Esophagus (tissue), 2 donors: ENCODE results near the gene EMC7. TPM values are rescaled to one million over a fixed set of nuclear protein-coding genes. Genes with fewer than 3 reads are reported as not detected.

Source experiments
- H3K27ac ChIP-seq, 2 donors: one replicate each; pipeline ENCODE4 v1.5.1; 2013; ENCODE audit warnings: low read depth in 2 of 2, mild to moderate bottlenecking in 2 of 2, inconsistent platforms in 1 of 2, low read length in 1 of 2, moderate library complexity in 1 of 2
- H3K27me3 ChIP-seq, 2 donors: one replicate each; pipeline ENCODE4 v1.6.1; 2013; ENCODE audit warnings: low read length in 2 of 2, control low read depth in 1 of 2, mild to moderate bottlenecking in 1 of 2; ENCODE audit not compliant: insufficient read depth in 2 of 2, control insufficient read depth in 1 of 2
- H3K36me3 ChIP-seq, 2 donors: one replicate each; pipeline ENCODE4 v1.6.1; 2013; ENCODE audit warnings: low read length in 1 of 2; ENCODE audit not compliant: control insufficient read depth in 2 of 2, insufficient read depth in 2 of 2
- H3K4me1 ChIP-seq, 2 donors: one replicate each; pipeline ENCODE4 v1.6.1; 2013; ENCODE audit warnings: low read length in 1 of 2; ENCODE audit not compliant: control insufficient read depth in 2 of 2, insufficient read depth in 2 of 2
- H3K4me3 ChIP-seq, 2 donors: one replicate each; pipeline ENCODE4 v1.5.1; 2013; ENCODE audit warnings: low read length in 2 of 2, mild to moderate bottlenecking in 2 of 2, low read depth in 1 of 2, moderate library complexity in 1 of 2
- H3K9me3 ChIP-seq, 2 donors: one replicate each; pipeline ENCODE4 v1.6.1; 2013; ENCODE audit warnings: mild to moderate bottlenecking in 2 of 2, low read depth in 1 of 2, low read length in 1 of 2, moderate library complexity in 1 of 2; ENCODE audit not compliant: control insufficient read depth in 2 of 2, insufficient read depth in 1 of 2
- WGBS, 2 donors: extraction: QIAGEN DNeasy Blood & Tissue Kit; methylation state at CpG; one replicate each; pipeline ENCODE4 v1.1.7; 2013; 5-methylcytosine and 5-hydroxymethylcytosine counted together
- polyA plus RNA-seq, 2 donors: library from polyadenylated mRNA; stranded (reverse); fragments of 200-250 nt; gene quantifications; one replicate each; pipeline ENCODE4 v1.2.3, GENCODE V29; 2013
- donor health status: healthy with polysubstance abuse.
- donor health status: Bipolar disorder and iron deficiency.

The EMC7 gene
- polyA plus RNA-seq, 2 donors = 47.0 to 58.8 TPM

DNA sequence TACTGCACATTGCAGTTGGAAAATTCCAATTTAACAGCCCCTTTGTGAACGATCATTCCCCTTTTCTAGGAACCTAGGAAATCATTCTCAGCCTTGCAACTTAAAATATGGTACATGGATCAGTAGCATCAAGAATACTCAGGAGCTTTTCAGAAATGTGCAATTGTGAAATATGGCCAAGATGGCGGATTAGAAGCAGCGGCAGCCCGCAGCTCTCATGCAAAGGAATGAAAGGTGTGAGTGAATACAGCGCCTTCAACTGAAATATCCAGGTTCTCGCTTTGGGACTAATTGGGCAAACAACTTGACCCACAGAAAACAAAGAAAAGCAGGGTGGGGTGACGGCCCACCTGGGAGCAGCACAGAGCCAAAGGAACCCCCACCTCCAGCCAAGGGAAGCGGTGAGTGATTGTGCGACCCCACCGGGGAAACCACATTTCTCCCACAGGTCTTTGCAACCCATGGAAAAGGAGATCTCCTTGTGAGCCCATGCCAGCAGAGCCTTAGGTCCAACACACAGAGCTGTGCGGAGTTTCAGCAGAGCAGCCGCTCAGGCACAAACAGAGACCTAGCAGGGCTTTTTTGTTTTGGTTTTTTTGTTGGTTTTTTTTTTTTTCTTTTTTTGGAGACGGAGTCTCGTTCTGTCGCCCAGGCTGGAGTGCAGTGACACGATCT, 55.1 kb downstream of the EMC7 start:
- Histone ChIP-seq H3K27me3 (no peaks in the 10 kb centered on the region), H3K27ac (no peak overlapping the region), H3K4me1 (no peaks in the 10 kb centered on the region), H3K36me3 (no peaks in the 10 kb centered on the region), H3K4me3 (no peak overlapping the region), H3K9me3 (no peaks in the 10 kb centered on the region)
- 94 to 95% methylated on average over 12 to 16 of the region's 16 CpGs for WGBS, 2 donors

DNA sequence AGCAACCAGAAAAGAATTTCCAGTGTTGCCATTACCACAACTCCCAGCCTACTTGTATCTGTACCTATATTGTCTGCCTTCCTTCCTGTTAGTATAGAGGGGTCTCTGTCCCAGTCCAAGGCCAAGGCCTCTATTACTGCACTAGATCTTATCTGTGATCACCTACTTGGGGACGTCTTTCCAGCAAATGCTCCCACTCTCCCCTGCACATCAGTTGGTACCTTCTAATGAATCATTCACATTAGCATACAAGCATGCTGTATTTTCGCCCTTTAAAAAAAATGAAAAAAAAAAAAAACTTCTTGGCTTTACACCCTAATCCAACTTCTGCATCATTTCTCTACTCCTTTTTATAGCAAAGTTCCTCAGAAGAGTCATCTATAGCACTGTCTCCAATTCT, 57.8 kb downstream of the EMC7 start:
- Histone ChIP-seq H3K9me3 (no peaks in the 10 kb centered on the region), H3K27ac (no peak overlapping the region), H3K4me1 (no peaks in the 10 kb centered on the region), H3K27me3 (no peaks in the 10 kb centered on the region), H3K36me3 (no peaks in the 10 kb centered on the region), H3K4me3 (no peak overlapping the region)
- 77 to 84% methylated on average over 2 of the region's 2 CpGs for WGBS, 2 donors

DNA sequence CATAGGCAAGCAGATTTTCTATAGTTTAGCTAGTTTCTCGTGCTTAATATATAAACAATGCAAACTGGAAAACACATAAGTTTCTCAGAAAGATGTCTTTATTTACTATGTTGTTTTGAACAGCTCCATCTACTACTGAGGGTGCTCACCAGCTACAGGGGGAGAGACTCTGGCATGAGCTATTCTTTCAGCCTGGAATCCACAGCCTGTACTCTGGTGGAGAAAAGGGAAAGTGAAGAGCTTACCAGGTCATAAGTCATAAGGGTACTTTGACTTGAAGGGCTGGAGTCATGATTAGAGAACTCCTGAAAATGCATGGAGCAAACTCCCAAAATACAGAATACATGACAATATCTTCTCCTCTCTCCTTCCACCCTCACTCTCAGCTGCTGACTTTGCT, 58.3 kb downstream of the EMC7 start:
- Histone ChIP-seq H3K9me3 (no peaks in the 10 kb centered on the region), H3K4me1 (no peaks in the 10 kb centered on the region), H3K27me3 (no peaks in the 10 kb centered on the region), H3K27ac (no peak overlapping the region), H3K4me3 (no peak overlapping the region), H3K36me3 (no peaks in the 10 kb centered on the region)
- 79% methylated on average over 1 of the region's 1 CpG for WGBS, 2 donors

DNA sequence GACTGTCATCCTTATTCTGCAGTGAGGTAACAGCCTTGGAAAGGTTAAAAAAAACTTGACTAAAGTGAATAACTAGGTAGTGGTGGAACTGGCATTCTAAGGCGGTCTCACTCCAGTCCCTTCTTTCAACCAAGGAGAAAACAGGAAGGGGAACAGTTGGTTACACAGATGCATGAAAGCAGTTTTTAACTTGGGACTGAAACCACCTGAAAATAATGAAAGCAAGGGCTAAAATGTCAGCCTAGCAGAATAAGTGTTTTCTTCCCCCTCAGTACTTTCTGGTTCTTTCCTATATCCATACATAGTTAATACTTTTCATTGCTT, 61.9 kb downstream of the EMC7 start:
- no peak overlapping the region for H3K4me3 ChIP-seq
- no peaks in the 10 kb centered on the region for H3K27me3 ChIP-seq
- no peaks in the 10 kb centered on the region for H3K36me3 ChIP-seq
- WGBS, 2 donors = 65 to 79% methylated on average over 1 of the region's 1 CpG
- H3K27ac ChIP-seq = no peak overlapping the region
- H3K4me1 ChIP-seq = no peaks in the 10 kb centered on the region
- H3K9me3 ChIP-seq = no peaks in the 10 kb centered on the region

DNA sequence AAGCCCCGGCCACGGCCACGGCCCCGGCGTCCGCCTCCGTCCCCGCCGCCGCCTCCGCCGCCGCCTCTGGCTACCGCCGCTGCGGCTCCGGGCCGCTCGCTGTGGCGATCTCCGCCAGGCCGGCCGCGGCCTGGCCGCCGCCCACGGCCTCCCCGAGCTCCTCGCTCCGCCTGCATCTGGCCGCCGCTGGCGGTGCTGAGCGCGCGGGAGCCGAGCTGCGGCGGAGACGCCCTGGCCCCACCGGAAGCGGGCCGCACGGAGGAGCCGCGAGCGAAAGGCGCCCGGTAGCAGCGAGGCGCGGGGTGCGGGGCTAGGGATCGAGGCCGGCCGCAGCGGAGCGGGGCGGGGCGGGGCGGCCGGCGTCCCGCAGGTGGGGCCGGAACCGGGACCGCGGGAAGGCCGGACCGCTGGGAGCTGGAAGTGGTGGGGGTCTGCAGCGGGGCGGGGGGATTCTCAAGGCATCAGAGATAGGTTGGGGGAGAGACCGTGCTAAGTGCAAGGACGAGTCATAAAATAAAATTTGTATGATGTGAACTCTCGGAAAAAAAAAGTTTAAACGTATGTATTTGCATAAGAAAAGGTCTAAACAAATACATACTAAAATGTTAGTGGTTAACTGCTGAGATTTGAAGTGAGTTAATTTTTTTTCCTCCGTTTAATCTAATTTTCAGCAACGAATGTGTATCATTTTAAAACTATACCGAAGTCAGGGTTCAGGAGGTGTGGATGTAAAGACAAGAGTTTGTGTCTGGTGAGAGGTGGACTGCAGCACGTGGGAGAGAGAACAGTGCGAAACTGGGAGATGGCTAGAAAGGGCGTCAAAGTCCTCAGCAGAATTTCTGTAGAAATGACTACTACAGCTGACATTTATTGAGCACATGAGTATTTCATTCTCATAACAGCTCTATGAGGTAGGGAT, 62.5 kb downstream of the EMC7 start, which contains the start of gene AVEN:
AVEN (minus strand) TSS at position 334 of the 919 bp plus-strand sequence; CDS start at position 176, 158 bp downstream.
- H3K27ac ChIP-seq = peak within 1 kb of the TSS; percentile 95 to 98

DNA sequence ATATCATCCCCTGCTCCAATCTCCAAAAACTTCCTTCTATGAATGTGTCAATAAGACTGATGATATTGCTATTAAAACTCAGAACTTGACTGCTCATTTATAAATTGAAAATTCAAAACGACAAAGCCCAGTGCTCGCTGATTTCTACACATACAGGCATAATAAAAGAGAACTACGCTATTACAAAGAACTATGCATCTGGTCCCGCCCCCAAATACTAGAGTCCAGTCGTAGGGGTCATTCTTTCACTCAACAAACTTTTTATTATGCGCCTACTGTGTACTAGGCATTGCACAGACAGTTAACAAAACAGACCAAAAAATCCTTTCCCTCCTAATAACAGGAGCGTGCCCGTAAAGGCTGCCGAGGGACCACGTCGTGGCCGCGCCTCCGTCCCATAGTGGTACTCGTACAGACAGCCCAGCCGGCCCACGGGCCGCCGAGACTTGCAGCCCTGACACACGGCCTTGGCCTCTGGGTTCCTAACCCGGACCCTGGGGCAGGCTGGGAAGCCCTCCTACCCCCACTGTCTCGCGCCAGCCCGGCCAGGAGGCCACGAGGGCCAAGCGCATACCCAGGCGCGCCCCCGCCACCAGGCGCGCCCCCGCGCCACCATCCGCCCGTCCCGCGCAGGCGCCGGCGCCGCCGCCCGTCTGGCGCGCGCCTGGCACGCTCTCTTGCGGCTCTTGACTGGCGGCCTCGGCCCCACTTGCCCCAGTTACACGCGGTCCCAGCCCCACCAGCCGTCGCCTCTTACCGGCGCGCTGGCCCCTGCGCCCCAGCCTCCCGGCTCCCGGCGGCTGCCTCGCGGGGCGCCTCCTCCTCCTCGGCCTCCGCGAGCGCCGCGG, 63.4 kb downstream of the EMC7 start:
- peak overlapping the region; percentile 95 to 98 for H3K27ac ChIP-seq
- H3K27me3 ChIP-seq = no peaks in the 10 kb centered on the region
- WGBS, 2 donors = 0% methylated on average over 57 to 69 of the region's 70 CpGs
- H3K4me3 ChIP-seq = peak overlapping the region; percentile 83 to 94
- no peaks in the 10 kb centered on the region for H3K9me3 ChIP-seq
- H3K4me1 ChIP-seq = no peaks in the 10 kb centered on the region
- H3K36me3 ChIP-seq = no peaks in the 10 kb centered on the region

More for the DNA sequence above, 62.5 kb downstream of the EMC7 start, which contains the start of gene AVEN:
- Histone ChIP-seq H3K4me3 (peak within 1 kb of the TSS; percentile 83 to 94), H3K4me1 (no peaks in the 10 kb centered on the region), H3K36me3 (no peaks in the 10 kb centered on the region), H3K27me3 (no peaks in the 10 kb centered on the region), H3K9me3 (no peaks in the 10 kb centered on the region)
- WGBS, 2 donors = 1 to 2% methylated on average over 38 to 82 of the region's 82 CpGs

Other genes starting within 250 kb of the EMC7 start
- gene CHRM5, start 133.4 kb downstream of the EMC7 start, polyA plus RNA-seq = not detected
- 10 to 100 TPM in 1 of 2 donors, 1 to 10 TPM in 1; 8.2 to 11.1 TPM for gene AVEN, start 62.7 kb downstream of the EMC7 start, polyA plus RNA-seq
- under 1 TPM; 0.49 to 0.71 TPM for gene PGBD4, start 221 bp upstream of the EMC7 start, polyA plus RNA-seq
- 10 to 100 TPM; 35.4 to 64.3 TPM for gene KATNBL1, start 108.2 kb upstream of the EMC7 start, polyA plus RNA-seq
- gene EMC4, start 123.2 kb upstream of the EMC7 start, polyA plus RNA-seq = 100 to 1,000 TPM; 126 to 142 TPM
- gene SLC12A6, start 235.9 kb upstream of the EMC7 start, polyA plus RNA-seq = 10 to 100 TPM; 16.1 to 21.5 TPM
- 100 to 1,000 TPM; 203 to 276 TPM for gene NOP10, start 241.3 kb upstream of the EMC7 start, polyA plus RNA-seq
- gene NUTM1, start 241.5 kb upstream of the EMC7 start, polyA plus RNA-seq = not detected